ENCODE results near the gene ITPKB.
A peak's percentile ranks its signal among the peaks of the same experiment; 100 is the strongest.

Gene ITPKB

DNA sequence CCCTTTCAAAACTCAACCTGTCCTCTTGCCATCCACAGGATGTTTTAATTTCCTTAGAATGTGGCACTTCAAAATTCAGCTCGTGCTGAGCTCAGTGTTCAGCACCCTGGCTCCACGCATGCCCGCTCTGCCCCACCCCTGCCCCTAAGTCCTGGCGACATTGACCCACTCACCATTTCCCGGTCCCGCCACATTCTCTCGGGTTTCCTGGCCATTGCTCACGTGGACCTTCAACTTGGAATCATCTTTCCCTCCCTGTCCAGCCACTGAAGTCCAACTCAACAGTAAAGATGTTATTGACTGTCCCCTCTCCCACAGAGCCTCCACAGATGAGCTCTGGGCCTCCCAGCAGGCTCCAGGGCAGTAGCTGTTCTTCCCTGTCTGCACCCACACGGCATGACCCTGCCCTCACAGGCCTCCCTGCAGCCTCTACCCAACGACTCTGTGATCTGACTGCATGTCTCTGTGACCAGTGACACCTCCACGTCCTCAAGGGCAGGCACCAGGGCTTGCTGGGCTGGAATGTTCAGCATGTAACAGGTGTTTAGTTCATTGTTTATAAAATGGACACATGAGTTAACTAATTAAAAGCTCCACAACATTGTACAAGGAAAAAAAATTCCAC is 53.8 kb downstream of the ITPKB start:
- no peak for FAIRE-seq

GRCh38 chr1:226684026-226684425 is 55.1 kb downstream of the ITPKB start:
- DNase-seq (ENCODE audit: low spot score): no peak
- FAIRE-seq: no peak

More for the DNA sequence above, 53.8 kb downstream of the ITPKB start:
- no peak for DNase-seq (ENCODE audit: low spot score)

GRCh38 chr1:226682871-226683814 is 55.9 kb downstream of the ITPKB start:
- FAIRE-seq (no peak), DNase-seq (ENCODE audit: low spot score) (no peak)

DNA sequence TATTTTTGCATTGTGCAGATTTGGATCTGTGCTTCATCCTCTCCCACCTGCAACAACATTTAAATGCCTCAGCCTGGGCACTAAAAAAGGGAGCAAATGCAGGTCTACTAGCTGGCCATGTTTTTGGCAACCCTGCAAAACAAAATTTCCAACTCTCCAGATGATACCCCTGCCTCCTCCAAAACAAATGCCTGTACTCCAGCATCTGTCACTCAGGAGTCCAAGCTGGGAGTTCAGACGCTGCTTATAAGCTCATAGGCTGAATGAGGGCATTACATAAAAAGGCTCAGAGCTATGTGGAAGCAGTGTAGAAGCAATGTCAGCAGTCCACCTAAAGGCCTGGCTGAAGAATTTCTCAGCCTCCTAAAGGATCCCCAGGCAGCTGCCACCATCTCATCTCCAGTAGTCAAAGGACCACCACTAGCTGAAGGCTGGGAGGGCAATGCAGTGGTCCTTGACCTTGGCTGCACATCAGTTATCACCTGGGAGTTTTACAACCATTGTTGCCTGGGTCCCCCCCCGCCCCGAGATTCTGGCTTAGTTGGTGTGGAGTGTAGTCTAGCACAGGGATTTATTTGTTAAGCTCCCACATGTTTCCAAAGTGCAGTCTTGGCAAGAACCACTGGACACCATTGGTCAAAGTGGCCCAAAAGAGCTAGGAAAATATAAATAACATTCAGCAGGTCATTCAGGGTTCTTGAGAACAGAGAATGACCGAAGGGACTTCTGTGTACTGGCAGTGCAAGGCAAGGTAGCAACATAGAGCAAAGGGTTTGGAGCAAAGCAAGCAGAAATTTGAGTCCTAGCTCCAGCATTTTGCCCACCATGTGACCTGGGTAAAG is 57.2 kb downstream of the ITPKB start:
- DNase-seq (ENCODE audit: low spot score): no peak
- no peak for FAIRE-seq

DNA sequence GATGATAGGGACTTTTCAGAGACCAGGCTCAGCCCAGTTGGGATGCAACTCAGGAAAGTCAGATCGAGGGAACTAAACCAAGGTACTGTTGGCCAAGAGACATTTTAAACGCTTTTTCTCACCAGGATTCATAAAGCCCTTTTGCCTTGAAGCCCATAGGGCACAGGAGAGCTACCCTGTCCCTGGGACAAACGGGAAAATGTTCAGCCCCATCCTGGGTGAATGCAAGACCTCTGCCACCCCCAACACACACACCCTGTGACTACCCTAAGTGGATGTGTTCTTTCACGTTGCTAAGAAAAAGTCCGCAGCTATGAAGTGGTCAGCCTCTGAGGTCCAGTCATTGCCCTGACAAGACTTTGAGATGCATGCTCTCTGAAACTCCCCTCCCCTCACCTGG is 58.4 kb downstream of the ITPKB start:
- no peak for FAIRE-seq
- no peak for DNase-seq (ENCODE audit: low spot score)

- FAIRE-seq (no peak), DNase-seq (ENCODE audit: low spot score) (no peak)
Measured at GRCh38 chr1:226679853-226680516, 59.1 kb downstream of the ITPKB start.

DNA sequence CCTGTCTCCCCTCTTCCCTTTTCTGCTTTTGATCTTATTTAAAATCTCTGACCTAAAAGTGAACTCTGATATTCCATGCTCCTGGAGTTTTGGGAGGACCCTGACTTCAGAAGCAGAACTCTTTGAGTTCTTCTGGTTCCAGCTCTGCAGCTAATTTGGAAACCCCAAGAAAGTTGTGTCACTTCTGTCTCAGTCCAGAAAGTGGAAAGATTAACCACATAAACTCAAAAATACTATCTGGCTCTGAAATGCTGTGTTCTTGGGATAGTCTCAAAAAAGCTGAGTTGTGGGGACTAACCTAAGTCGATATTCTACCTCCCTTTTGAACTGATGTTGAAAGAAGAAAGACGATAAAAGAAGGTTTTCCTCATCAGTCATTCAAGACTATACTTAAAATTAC is 59.8 kb downstream of the ITPKB start:
- no peak for FAIRE-seq
- no peak for DNase-seq (ENCODE audit: low spot score)

DNA sequence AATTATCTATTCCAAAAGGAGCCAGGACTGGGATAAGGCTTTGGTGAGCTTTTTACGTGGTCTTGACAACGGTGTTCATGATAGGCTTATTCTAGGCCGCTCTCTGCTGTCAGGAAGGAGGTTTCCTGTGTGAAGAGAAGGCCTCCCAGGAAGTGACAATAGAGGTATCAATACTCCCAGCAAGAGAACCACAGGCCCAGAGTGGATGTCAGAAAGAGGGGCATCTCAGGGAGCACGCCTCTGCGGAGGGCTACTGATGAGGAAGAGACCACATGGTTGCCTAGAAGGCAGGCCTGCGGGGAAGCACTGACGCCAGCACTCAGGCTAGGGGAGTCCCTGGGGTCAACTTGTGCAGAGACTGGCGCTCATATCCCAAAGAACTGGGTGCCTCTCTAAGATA is 60.4 kb downstream of the ITPKB start:
- DNase-seq (ENCODE audit: low spot score) (no peak), FAIRE-seq (no peak)

GRCh38 chr1:226678251-226678650 is 60.8 kb downstream of the ITPKB start:
- DNase-seq (ENCODE audit: low spot score): no peak
- no peak for FAIRE-seq

DNA sequence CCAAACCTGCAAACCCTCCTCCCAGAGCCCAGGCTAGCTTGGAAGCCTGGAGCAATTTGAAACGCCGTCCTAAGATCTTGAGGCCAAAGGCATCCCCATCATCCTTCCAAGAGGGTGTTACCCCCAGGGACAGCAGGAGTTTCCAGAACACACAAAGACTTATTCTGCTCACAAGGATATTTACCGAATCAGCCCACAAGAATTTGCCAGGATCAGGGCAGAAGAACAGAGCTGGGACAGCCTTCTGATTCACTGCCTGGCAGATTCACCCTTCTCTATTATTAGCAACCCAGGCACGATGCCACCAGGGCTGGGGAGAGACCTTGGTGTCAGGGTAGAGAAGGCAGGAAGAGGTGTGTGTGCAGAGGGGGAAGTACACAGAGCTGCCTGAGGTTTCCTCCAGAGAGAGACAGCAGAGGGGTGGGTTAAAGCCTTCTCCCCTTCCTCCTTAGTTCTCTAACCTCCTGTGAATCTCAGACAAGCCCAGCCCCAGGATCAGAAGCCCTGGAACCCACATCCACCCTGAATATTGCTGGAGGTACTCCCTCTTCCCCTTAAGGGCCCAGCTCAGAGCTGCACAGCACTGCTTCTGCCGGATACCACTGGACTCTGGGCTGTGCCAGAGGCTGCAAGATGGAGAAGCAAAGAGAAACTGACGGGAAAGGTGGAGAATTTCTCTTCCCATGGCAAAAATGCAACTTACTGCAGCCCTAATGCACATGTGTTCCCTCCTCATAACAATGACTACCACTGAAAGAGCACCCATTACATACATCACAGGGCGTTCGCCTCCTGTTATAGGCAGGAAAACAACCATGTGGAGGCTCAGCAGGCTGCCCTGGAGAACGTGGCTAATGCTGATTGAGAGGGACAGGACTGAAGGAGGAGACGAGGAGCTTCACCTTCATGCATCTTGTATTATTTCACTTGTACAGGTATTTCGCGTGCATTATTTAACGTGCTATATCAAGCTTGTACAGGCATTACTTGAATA is 61.8 kb downstream of the ITPKB start:
- DNase-seq (ENCODE audit: low spot score) (peak; percentile 68), FAIRE-seq (no peak)

DNA sequence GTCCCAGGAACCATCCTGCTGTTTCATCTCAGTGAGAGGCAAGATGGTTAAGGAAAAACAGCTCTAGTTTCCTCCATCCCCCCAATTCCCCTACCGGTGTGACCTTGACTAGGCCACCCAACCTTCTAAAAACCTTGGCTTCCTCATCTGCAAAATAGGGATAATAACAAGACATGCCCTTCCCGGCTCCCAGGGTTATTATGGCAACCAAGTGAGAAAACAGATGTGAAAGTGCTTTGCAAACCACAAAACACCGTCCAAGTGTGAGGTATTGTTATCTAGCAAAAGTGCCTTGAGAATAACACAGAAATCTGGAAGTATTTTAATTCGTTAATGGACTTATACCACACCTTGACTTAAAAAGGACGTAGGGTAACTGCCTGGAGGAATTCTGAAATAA is 62.7 kb downstream of the ITPKB start:
- no peak for FAIRE-seq
- DNase-seq (ENCODE audit: low spot score): no peak

GRCh38 chr1:226675715-226676357 is 63.2 kb downstream of the ITPKB start:
- no peak for FAIRE-seq
- DNase-seq (ENCODE audit: low spot score): no peak

DNA sequence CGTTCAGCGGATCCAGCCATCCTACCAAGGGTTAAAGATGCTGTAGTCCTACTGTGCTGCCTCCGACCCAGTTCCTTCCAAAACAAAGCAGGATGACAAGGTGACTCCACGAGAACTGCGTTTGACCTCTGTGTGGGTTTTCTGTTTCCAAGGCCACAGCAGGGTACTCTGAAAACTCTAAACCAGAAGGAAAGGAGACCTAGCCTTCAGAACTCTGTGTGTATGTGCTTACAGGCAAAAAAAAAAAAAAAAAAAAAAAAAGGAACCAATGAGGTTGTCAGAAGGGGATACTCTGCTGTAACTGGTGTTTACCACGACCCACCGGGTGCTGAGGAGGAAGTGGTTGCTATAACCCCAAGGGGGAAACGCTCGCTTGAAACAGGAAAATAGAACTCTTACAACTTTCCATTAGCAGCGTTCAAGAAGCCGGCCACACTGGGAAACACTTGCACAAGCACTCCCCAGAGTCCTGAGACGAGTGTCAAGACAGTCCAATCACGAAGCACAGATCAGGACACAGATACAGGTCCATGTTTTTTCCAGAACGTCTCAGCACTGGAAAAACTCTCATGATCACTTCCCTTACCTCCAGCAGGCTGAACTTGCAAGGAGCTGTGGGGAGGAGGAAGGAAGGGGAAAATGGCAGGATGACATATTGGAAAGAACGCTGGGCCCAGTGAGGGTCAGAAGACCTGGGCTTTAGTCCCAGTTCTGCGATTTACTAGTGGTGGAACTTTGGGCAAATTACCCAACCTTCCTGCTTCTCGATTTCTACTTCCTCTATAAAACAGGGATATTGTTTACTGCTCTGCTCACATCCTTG is 64.0 kb downstream of the ITPKB start:
- DNase-seq (ENCODE audit: low spot score) (no peak), FAIRE-seq (no peak)

DNA sequence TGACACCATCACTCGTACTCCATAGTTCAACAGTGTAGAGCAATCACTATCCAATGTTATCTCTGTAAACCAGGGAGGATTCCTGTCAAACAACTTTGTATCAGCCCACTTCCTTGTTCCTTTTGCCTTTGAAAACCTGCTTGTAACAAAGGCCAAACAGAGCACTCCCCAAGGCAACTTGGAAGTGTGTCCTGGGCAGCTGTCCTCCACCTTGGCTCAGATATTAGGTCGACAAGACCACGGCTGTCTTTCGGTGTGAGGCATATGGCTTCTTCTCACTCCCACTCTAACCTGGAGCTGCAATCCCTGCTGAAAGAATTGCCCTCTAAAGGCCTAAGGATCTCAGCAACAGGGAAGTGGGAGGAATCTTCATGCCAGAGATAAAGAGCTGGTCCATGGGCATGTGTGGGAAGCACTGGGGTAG is 66.7 kb downstream of the ITPKB start:
- DNase-seq (ENCODE audit: low spot score): no peak
- no peak for FAIRE-seq

DNA sequence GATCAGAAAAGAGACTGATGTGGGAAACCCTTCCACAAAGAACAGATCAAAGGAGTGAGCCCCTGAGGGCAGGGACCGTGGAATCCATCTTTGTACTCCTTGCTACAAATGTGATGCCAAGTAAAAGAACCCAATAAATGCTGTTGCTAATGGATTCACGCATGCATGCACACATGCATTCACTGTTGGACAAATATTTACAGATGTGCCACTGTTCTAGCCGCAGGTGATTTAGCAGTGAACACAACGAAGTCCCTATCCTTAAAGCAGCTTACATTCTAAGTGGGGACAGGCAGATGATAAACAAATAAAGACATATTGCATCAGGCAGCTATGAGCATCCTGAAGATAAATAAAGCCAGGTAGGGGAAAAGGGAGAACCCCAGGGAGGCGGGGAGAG is 67.8 kb downstream of the ITPKB start:
- DNase-seq (ENCODE audit: low spot score): no peak
- FAIRE-seq: no peak

DNA sequence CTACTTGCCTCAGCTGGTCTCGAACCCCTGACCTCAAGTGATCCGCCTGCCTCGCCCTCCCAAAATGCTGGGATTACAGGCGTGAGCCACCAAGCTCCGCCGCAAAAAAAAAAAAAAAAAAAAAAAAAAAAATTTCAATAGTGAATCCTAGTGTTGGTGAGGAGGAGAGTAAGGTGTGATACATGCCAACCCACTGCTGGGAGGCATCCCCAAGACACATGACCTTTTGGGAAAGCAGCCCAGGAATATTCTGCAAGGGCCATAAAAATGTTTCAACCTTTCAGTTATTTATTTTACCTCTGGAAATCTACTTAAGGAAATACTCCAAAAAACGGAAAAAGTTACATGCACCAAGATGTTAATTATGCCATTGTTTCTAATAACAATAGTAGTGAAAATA is 69.0 kb downstream of the ITPKB start:
- DNase-seq (ENCODE audit: low spot score) (no peak), FAIRE-seq (no peak)

DNA sequence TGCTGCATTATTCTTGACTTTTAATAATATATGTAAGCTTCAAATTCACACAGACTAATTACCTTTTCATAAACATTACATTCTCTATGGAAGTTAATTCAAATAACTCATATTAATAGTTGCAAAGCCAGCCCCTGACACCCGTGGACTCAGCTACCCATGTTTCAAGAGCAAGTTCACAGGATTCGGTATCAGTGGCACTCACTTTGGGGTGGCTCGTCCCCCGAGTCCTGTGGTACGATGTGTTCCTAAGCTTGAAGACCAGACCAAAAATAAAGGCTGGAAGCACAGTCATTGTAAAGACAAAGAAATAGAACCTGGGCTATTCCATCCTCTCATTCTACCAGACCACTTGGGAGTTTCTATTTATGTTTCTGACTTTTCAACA is 70.9 kb downstream of the ITPKB start:
- FAIRE-seq (no peak), DNase-seq (ENCODE audit: low spot score) (no peak)

- FAIRE-seq (no peak), DNase-seq (ENCODE audit: low spot score) (no peak)
Measured at GRCh38 chr1:226666692-226667091, 72.4 kb downstream of the ITPKB start.

GRCh38 chr1:226666164-226666506 is 72.9 kb downstream of the ITPKB start:
- DNase-seq (ENCODE audit: low spot score) (no peak), FAIRE-seq (no peak)

Data from RCC 7860 (cell line).